HepG2 (cell line): Measurements from ENCODE around the gene FMC1. TPM values are rescaled to one million over a fixed set of nuclear protein-coding genes. Genes with fewer than 3 reads are reported as not detected.

Source experiments
- ARID5B ChIP-seq: IDR thresholded peaks from 2 replicates; pipeline ENCODE4 v1.4.0; 2020; ENCODE audit warnings: mild to moderate bottlenecking, missing genetic modification reagents
- CBX1 ChIP-seq: IDR thresholded peaks from one replicate; pipeline ENCODE4 v1.6.1; 2016; ENCODE audit warnings: antibody characterized with exemption, low read depth
- FOXJ3 ChIP-seq: sonication (generic); formaldehyde crosslinking; IDR thresholded peaks from 2 replicates; pipeline ENCODE4 v1.4.0; 2020; ENCODE audit warnings: missing genetic modification reagents, mild to moderate bottlenecking, borderline replicate concordance
- HDAC2 ChIP-seq: sonication (generic); formaldehyde crosslinking; IDR thresholded peaks from 2 replicates; pipeline ENCODE4 v1.4.0; 2020; ENCODE audit warnings: missing genetic modification reagents
- KAT7 ChIP-seq: IDR thresholded peaks from 2 replicates; pipeline ENCODE4 v1.6.1; 2018; ENCODE audit warnings: borderline replicate concordance, missing compliant biosample characterization
- NCOA2 ChIP-seq: sonication (generic); formaldehyde crosslinking; IDR thresholded peaks from 2 replicates; pipeline ENCODE4 v1.8.0; 2022; ENCODE audit warnings: inconsistent platforms
- NFRKB ChIP-seq: fragments of 450-650 bp; IDR thresholded peaks from 2 replicates; pipeline ENCODE4 v1.6.1; 2017
- NR0B2 ChIP-seq: sonication (generic); formaldehyde crosslinking; IDR thresholded peaks from 2 replicates; pipeline ENCODE4 v1.4.0; 2020; ENCODE audit warnings: mild to moderate bottlenecking, missing genetic modification reagents
- TBX3 ChIP-seq: fragments of 450-650 bp; IDR thresholded peaks from 2 replicates; pipeline ENCODE4 v1.6.1; 2017; ENCODE audit warnings: antibody characterized with exemption, mild to moderate bottlenecking, inconsistent platforms, borderline replicate concordance
- THAP7 ChIP-seq: sonication (generic); formaldehyde crosslinking; IDR thresholded peaks from 2 replicates; pipeline ENCODE4 v1.8.1; 2023; ENCODE audit warnings: mild to moderate bottlenecking, missing genetic modification reagents
- ZNF362 ChIP-seq: sonication (generic); formaldehyde crosslinking; IDR thresholded peaks from 2 replicates; pipeline ENCODE4 v1.4.0; 2020; ENCODE audit warnings: missing genetic modification reagents, mild to moderate bottlenecking, borderline replicate concordance
- ZNF407 ChIP-seq: sonication (generic); formaldehyde crosslinking; IDR thresholded peaks from one replicate; pipeline ENCODE4 v1.5.1; 2020; ENCODE audit warnings: mild to moderate bottlenecking, missing genetic modification reagents; ENCODE audit errors: not compliant biosample characterization
- ZNF615 ChIP-seq: sonication (generic); formaldehyde crosslinking; IDR thresholded peaks from 2 replicates; pipeline ENCODE4 v1.5.0; 2020; ENCODE audit warnings: mild to moderate bottlenecking, missing genetic modification reagents, borderline replicate concordance
- polyA plus RNA-seq, 8 experiments: library from polyadenylated mRNA; depleted of rRNA in 3 of 8; stranded (reverse) in 7 of 8; unstranded in 1 of 8; fragments of >200 nt; fragmentation: Illumina TruSeq in 4 of 8; extraction: Trizol in 4 of 8; gene quantifications; 2 replicates each; pipeline versions ENCODE4 v1.2.1 to v1.2.3, GENCODE V29; 2011 to 2016; ENCODE audit warnings: low read depth in 4 of 8, missing spikeins in 1 of 8, mixed read lengths in 1 of 8; ENCODE audit not compliant: insufficient read depth in 1 of 8
- total RNA-seq, 5 experiments: library from RNA; depleted of rRNA; stranded (reverse); fragments of >200 nt; fragmentation: Illumina TruSeq; extraction: Trizol; gene quantifications; 2 replicates each; pipeline ENCODE4 v1.2.3, GENCODE V29; 2016; ENCODE audit warnings: low read depth in 1 of 5

Gene FMC1
- total and polyA plus RNA-seq, 2 of the 13 experiments (the other 11 are each of a cell fraction or from before 2014, with no cell fraction given): 39.2 to 50.7 TPM

- no peak for TF ChIP-seq NFRKB
- peak; percentile 30; the same call in 1 of the 2 replicates for TF ChIP-seq KAT7
- peak; percentile 34 for TF ChIP-seq CBX1
- TF ChIP-seq ZNF407: peak; percentile 61
- peak; percentile 44; the same call in 1 of the 2 replicates for TF ChIP-seq TBX3
- TF ChIP-seq THAP7 (CRISPR knock-in tag): no peak
- TF ChIP-seq FOXJ3: peak; percentile 60; the same call in 1 of the 2 replicates
- peak; percentile 8; the same call in 1 of the 2 replicates for TF ChIP-seq ZNF362 (CRISPR knock-in tag)
- 0 out of 2 replicates have a peak, but pooled peaks have one; percentile 5 for TF ChIP-seq ZNF615 (CRISPR knock-in tag)
- TF ChIP-seq ARID5B (CRISPR knock-in tag): no peak; the same call in 1 of the 2 replicates
- peak; percentile 58 for TF ChIP-seq HDAC2 (CRISPR knock-in tag)
- no peak; the same call in 1 of the 2 replicates for TF ChIP-seq NR0B2 (CRISPR knock-in tag)
- 0 out of 2 replicates have a peak, but pooled peaks have one; percentile 7 for TF ChIP-seq NCOA2
Measured at GRCh38 chr7:139340037-139340807, 915 bp upstream of the FMC1 start (continued).
